ENCODE results near the gene ADAMTS19. TPM values are rescaled to one million over a fixed set of nuclear protein-coding genes. Genes with fewer than 3 reads are reported as not detected.
"Not testable (repeated sequence)": the region's sequence is repeated elsewhere in the genome, so short reads cannot be mapped to it uniquely, and the experiment has no call there.

ADAMTS19 gene
- total and polyA plus RNA-seq, 7 experiments from 2014 or later: not detected

GRCh38 chr5:129572060-129572459, 112.0 kb downstream of the ADAMTS19 start:
- POLR2A ChIA-PET: no interaction called here

GRCh38 chr5:129584496-129584895, 124.4 kb downstream of the ADAMTS19 start:
- H3K27ac ChIP-seq (ENCODE audit: low read depth, low read length); POLR2A ChIA-PET; H3K27me3 Mint-ChIP-seq; H3K4me3 Mint-ChIP-seq; H3K36me3 ChIP-seq (ENCODE audit: control insufficient read depth in 2 of 3, insufficient read depth in 3 of 3, low read length in 3 of 3); H3K9me3 ChIP-seq (ENCODE audit: control insufficient read depth in 2 of 3, low read length in 3 of 3); H3K4me1 ChIP-seq (ENCODE audit: control insufficient read depth in 2 of 2, insufficient read depth in 2 of 2, low read length in 2 of 2); CTCF ChIA-PET; H3K27me3 ChIP-seq (ENCODE audit: control insufficient read depth in 2 of 2, insufficient read depth in 2 of 2, low read length in 2 of 2); H3K4me1 Mint-ChIP-seq; ATAC-seq; intact Hi-C loops (cut with micrococcal nuclease); H3K4me3 ChIP-seq (ENCODE audit: low read length); DNase-seq; H3K27ac Mint-ChIP-seq; H3K36me3 Mint-ChIP-seq: not testable (repeated sequence)
- H3K9me3 Mint-ChIP-seq: peaks cover 0 to 17% (median 6%) of the 10 kb centered on the region in 11 donors

More at GRCh38 chr5:129572060-129572459, 112.0 kb downstream of the ADAMTS19 start:
- Mint-ChIP-seq H3K4me1 (no peaks in the 10 kb centered on the region), H3K9me3 (peaks cover 0 to 11% (median 0%) of the 10 kb centered on the region in 11 donors), H3K27ac (no peak overlapping the region), H3K36me3 (no peaks in the 10 kb centered on the region), H3K4me3 (no peak overlapping the region), H3K27me3 (no peaks in the 10 kb centered on the region)
- no peak overlapping the region for H3K27ac ChIP-seq (ENCODE audit: low read depth, low read length)
- no peaks in the 10 kb centered on the region for H3K9me3 ChIP-seq (ENCODE audit: control insufficient read depth in 2 of 3, low read length in 3 of 3)
- H3K4me1 ChIP-seq (ENCODE audit: control insufficient read depth in 2 of 2, insufficient read depth in 2 of 2, low read length in 2 of 2): no peaks in the 10 kb centered on the region
- no peak for DNase-seq
- CTCF ChIA-PET: no interaction called here
- no peaks in the 10 kb centered on the region for H3K27me3 ChIP-seq (ENCODE audit: control insufficient read depth in 2 of 2, insufficient read depth in 2 of 2, low read length in 2 of 2)
- no peak for ATAC-seq
- no peaks in the 10 kb centered on the region for H3K36me3 ChIP-seq (ENCODE audit: control insufficient read depth in 2 of 3, insufficient read depth in 3 of 3, low read length in 3 of 3)
- intact Hi-C loops (cut with micrococcal nuclease): no loop called here
- no peak overlapping the region for H3K4me3 ChIP-seq (ENCODE audit: low read length)

- H3K27ac Mint-ChIP-seq: no peak overlapping the region
- ATAC-seq (no peak), DNase-seq (no peak)
- H3K27me3 ChIP-seq (ENCODE audit: control insufficient read depth in 2 of 2, insufficient read depth in 2 of 2, low read length in 2 of 2): no peaks in the 10 kb centered on the region
- ChIA-PET CTCF (no interaction called here), POLR2A (no interaction called here)
- no peaks in the 10 kb centered on the region for H3K27me3 Mint-ChIP-seq
- intact Hi-C loops (cut with micrococcal nuclease): no loop called here
- peaks cover 0 to 1% (median 0%) of the 10 kb centered on the region in 11 donors for H3K9me3 Mint-ChIP-seq
- H3K4me3 Mint-ChIP-seq: no peak overlapping the region
- no peak overlapping the region for H3K27ac ChIP-seq (ENCODE audit: low read depth, low read length)
- H3K4me3 ChIP-seq (ENCODE audit: low read length): no peak overlapping the region
- H3K36me3 Mint-ChIP-seq: no peaks in the 10 kb centered on the region
- no peaks in the 10 kb centered on the region for H3K4me1 ChIP-seq (ENCODE audit: control insufficient read depth in 2 of 2, insufficient read depth in 2 of 2, low read length in 2 of 2)
- no peaks in the 10 kb centered on the region for H3K9me3 ChIP-seq (ENCODE audit: control insufficient read depth in 2 of 3, low read length in 3 of 3)
- H3K4me1 Mint-ChIP-seq: no peaks in the 10 kb centered on the region
- H3K36me3 ChIP-seq (ENCODE audit: control insufficient read depth in 2 of 3, insufficient read depth in 3 of 3, low read length in 3 of 3): no peaks in the 10 kb centered on the region
Measured at GRCh38 chr5:129591508-129592160, 131.5 kb downstream of the ADAMTS19 start.

- Mint-ChIP-seq H3K27me3 (no peaks in the 10 kb centered on the region), H3K9me3 (no peaks in the 10 kb centered on the region), H3K27ac (no peak overlapping the region), H3K4me1 (no peaks in the 10 kb centered on the region), H3K36me3 (no peaks in the 10 kb centered on the region), H3K4me3 (no peak overlapping the region)
- intact Hi-C loops (cut with micrococcal nuclease): no loop called here
- no peak for ATAC-seq
- no peak for DNase-seq
- Histone ChIP-seq H3K27ac (ENCODE audit: low read depth, low read length) (no peak overlapping the region), H3K4me1 (ENCODE audit: control insufficient read depth in 2 of 2, insufficient read depth in 2 of 2, low read length in 2 of 2) (no peaks in the 10 kb centered on the region), H3K9me3 (ENCODE audit: control insufficient read depth in 2 of 3, low read length in 3 of 3) (no peaks in the 10 kb centered on the region), H3K36me3 (ENCODE audit: control insufficient read depth in 2 of 3, insufficient read depth in 3 of 3, low read length in 3 of 3) (no peaks in the 10 kb centered on the region), H3K4me3 (ENCODE audit: low read length) (no peak overlapping the region), H3K27me3 (ENCODE audit: control insufficient read depth in 2 of 2, insufficient read depth in 2 of 2, low read length in 2 of 2) (no peaks in the 10 kb centered on the region)
- CTCF ChIA-PET: no interaction called here
- POLR2A ChIA-PET: no interaction called here
Measured at GRCh38 chr5:129593525-129593924, 133.4 kb downstream of the ADAMTS19 start.

- H3K4me1 ChIP-seq (ENCODE audit: control insufficient read depth in 2 of 2, insufficient read depth in 2 of 2, low read length in 2 of 2): no peaks in the 10 kb centered on the region
- CTCF ChIA-PET: no interaction called here
- no peaks in the 10 kb centered on the region for H3K27me3 ChIP-seq (ENCODE audit: control insufficient read depth in 2 of 2, insufficient read depth in 2 of 2, low read length in 2 of 2)
- Mint-ChIP-seq H3K27me3 (no peaks in the 10 kb centered on the region), H3K4me1 (no peaks in the 10 kb centered on the region), H3K4me3 (no peak overlapping the region), H3K27ac (no peak overlapping the region), H3K9me3 (peaks cover 0 to 3% (median 0%) of the 10 kb centered on the region in 11 donors), H3K36me3 (no peaks in the 10 kb centered on the region)
- H3K27ac ChIP-seq (ENCODE audit: low read depth, low read length): no peak overlapping the region
- ATAC-seq: no peak
- POLR2A ChIA-PET: no interaction called here
- H3K4me3 ChIP-seq (ENCODE audit: low read length): no peak overlapping the region
- H3K9me3 ChIP-seq (ENCODE audit: control insufficient read depth in 2 of 3, low read length in 3 of 3): no peaks in the 10 kb centered on the region
- H3K36me3 ChIP-seq (ENCODE audit: control insufficient read depth in 2 of 3, insufficient read depth in 3 of 3, low read length in 3 of 3): no peaks in the 10 kb centered on the region
- DNase-seq: no peak
- intact Hi-C loops (cut with micrococcal nuclease): no loop called here
Measured at GRCh38 chr5:129601576-129601975, 141.5 kb downstream of the ADAMTS19 start.

- CTCF ChIA-PET: no interaction called here
- ATAC-seq: no peak
- POLR2A ChIA-PET: no interaction called here
- no peaks in the 10 kb centered on the region for H3K36me3 Mint-ChIP-seq
- H3K4me3 Mint-ChIP-seq: no peak overlapping the region
- Histone ChIP-seq H3K27me3 (ENCODE audit: control insufficient read depth in 2 of 2, insufficient read depth in 2 of 2, low read length in 2 of 2) (no peaks in the 10 kb centered on the region), H3K4me3 (ENCODE audit: low read length) (no peak overlapping the region), H3K9me3 (ENCODE audit: control insufficient read depth in 2 of 3, low read length in 3 of 3) (no peaks in the 10 kb centered on the region), H3K4me1 (ENCODE audit: control insufficient read depth in 2 of 2, insufficient read depth in 2 of 2, low read length in 2 of 2) (no peaks in the 10 kb centered on the region), H3K36me3 (ENCODE audit: control insufficient read depth in 2 of 3, insufficient read depth in 3 of 3, low read length in 3 of 3) (no peaks in the 10 kb centered on the region), H3K27ac (ENCODE audit: low read depth, low read length) (no peak overlapping the region)
- no peak for DNase-seq
- intact Hi-C loops (cut with micrococcal nuclease): no loop called here
- no peaks in the 10 kb centered on the region for H3K27me3 Mint-ChIP-seq
- peaks cover 0 to 5% (median 3%) of the 10 kb centered on the region in 11 donors for H3K9me3 Mint-ChIP-seq
- H3K27ac Mint-ChIP-seq: no peak overlapping the region
- H3K4me1 Mint-ChIP-seq: no peaks in the 10 kb centered on the region
Measured at GRCh38 chr5:129608350-129608749, 148.3 kb downstream of the ADAMTS19 start.

- no peaks in the 10 kb centered on the region for H3K4me1 ChIP-seq (ENCODE audit: control insufficient read depth in 2 of 2, insufficient read depth in 2 of 2, low read length in 2 of 2)
- ATAC-seq: no peak
- H3K4me1 Mint-ChIP-seq: no peaks in the 10 kb centered on the region
- DNase-seq: no peak
- H3K36me3 Mint-ChIP-seq: no peaks in the 10 kb centered on the region
- ChIA-PET CTCF (no interaction called here), POLR2A (no interaction called here)
- H3K9me3 ChIP-seq (ENCODE audit: control insufficient read depth in 2 of 3, low read length in 3 of 3): no peaks in the 10 kb centered on the region
- peaks cover 0 to 5% (median 3%) of the 10 kb centered on the region in 11 donors for H3K9me3 Mint-ChIP-seq
- no peaks in the 10 kb centered on the region for H3K36me3 ChIP-seq (ENCODE audit: control insufficient read depth in 2 of 3, insufficient read depth in 3 of 3, low read length in 3 of 3)
- H3K27ac Mint-ChIP-seq: no peak overlapping the region
- no peaks in the 10 kb centered on the region for H3K27me3 ChIP-seq (ENCODE audit: control insufficient read depth in 2 of 2, insufficient read depth in 2 of 2, low read length in 2 of 2)
- intact Hi-C loops (cut with micrococcal nuclease): no loop called here
- no peak overlapping the region for H3K4me3 Mint-ChIP-seq
- H3K27me3 Mint-ChIP-seq: no peaks in the 10 kb centered on the region
- no peak overlapping the region for H3K4me3 ChIP-seq (ENCODE audit: low read length)
- no peak overlapping the region for H3K27ac ChIP-seq (ENCODE audit: low read depth, low read length)
Measured at GRCh38 chr5:129609710-129610109, 149.6 kb downstream of the ADAMTS19 start.

Data from naive thymus-derived CD4-positive, alpha-beta T cell (primary cell).